ENCODE data around the gene HSPA6. TPM values are rescaled to one million over a fixed set of nuclear protein-coding genes. Genes with fewer than 3 reads are reported as not detected.
"Not testable (repeated sequence)": the region's sequence is repeated elsewhere in the genome, so short reads cannot be mapped to it uniquely, and the experiment has no call there.

HSPA6 gene
- total RNA-seq, 1 donor, result 0.54 TPM

DNA sequence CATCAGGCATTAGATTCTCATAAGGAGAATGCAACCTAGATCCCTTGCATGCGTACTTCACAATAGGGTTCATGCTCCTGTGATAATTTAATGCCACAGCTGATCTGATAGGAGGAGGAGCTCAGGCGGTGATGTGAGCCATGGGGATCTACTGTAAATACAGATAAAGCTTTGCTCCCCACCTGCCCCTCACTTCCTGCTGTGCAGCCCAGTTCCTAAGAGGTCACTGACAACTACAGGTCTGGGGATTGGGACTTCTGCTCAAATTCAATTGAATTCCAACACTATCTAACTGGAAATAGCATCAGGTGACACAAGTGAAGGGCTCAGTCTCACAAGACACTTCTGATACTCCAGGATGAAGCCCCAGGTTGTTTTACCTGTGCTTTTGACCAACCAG, 32.6 kb downstream of the HSPA6 start:
- not testable (repeated sequence) for DNase-seq (ENCODE audit: low read depth in 2 of 3, low spot score in 2 of 3)

DNA sequence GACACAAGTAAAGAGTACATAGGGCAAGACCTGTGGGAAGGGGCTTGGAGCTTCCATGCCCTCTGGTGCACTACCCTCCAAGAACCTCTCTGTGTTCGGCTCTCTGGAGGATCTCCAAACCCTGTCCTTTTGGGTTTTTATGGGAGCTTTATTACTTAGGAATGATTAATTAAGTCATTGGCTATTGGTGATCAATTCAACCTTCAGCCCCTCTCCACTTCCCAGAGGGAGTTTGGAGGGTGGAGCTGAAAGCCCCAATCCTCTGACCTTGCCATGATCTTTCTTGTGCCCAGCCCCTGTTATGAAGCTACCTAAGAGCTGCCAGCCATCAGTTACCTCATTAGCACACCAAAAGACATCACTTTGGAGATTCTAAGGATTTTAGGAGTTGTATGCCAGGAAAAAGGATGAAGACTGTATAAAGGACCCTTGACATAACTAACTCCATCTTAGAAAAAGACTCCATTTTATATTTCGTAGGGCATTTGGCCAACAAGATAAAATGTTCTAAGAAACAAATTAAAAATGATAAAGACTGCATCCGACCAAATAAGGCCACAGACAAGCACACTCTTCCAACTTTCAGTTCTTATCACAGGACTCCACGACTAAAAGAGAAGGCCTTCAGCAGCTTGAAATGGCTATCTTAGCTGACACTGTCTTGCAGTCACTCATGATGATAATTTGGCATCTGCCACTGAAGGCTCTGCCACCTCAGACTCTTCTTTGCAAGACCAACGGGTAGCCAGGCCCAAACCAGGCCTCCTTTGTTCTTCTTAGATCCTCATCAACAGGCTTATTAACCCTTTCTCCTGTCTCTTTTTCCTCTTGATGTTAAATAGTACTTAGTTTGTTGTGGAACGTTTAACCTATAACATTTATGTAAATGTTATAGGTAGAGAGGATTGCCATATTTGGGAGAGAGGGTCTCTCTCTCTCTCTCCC, 33.4 kb downstream of the HSPA6 start:
- not testable (repeated sequence) for DNase-seq (ENCODE audit: low read depth in 2 of 3, low spot score in 2 of 3)

DNA sequence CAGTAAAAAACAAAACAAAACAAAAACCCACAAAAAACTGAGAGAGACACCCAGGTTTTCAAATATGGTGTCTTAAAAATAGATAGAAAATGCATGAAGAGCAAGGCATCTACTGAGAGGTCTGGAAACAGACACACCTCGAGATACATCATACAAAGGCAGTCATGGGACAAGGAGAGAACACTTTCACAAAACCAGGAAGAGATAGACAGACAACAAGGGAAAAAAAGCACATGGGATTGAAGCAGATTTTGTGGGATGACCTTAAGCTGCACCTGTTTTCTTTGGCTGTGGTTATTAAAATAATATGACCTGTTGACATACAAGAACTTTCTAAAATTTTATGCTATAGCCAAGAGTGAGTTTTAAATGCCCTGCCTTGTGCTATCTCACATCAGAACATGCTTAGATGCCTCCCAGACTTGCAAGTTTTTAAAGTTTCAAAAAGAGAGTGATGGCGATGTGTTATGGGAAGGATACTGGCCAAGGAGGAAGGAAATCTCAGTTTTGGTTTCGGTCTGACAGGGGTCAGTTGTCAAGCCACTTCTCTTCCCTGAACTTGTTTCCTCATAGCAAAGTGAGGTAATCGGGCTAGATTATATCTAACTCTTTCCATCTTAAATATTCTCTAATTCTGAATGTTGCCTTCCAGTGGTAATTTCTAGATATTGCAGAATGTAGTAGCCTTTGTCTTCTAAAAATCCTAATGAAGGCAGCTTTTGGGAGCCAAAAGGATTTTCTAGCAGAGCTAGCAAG, 36.8 kb downstream of the HSPA6 start:
- peak in 2 of 3 donors; percentile 32 to 48 for DNase-seq (ENCODE audit: low read depth in 2 of 3, low spot score in 2 of 3)

DNA sequence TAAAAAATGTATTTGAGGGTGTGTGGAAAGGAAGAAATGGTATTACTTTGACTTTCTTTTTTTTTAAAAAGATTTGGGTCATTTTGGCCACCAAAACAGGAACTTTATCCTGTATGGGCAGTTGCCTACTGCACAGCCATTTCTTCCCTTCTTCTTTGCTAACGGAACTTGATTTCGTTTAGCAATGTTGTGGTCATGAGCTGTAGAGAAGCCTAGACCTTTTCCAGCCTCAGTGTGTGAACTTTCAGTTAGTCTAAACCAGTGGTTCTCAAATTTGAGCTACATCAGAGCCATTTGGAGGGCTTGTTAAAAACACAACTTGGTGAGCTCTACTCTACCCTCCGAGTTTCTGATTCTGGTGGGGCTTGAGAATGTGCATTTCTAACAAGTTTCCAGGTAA, 38.1 kb downstream of the HSPA6 start:
- DNase-seq (ENCODE audit: low read depth in 2 of 3, low spot score in 2 of 3), result not testable (repeated sequence)

DNA sequence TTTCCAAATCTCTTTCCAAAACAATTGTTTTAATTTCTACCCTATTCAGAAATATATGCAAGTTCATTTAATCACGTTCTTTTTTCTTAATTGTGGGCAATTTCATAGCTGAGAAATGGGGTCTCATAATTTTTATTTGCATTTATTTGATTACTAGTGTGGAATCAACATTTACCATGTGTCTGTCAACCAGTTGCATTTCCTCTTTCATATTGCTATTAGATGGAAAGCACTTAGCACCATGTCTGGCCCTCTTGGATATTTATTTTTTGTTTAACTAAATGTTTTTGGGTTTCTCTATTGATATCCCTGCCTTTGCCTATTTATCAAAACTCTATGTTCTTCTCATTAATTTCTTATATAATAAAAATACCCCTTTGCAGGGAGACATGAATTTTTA, 39.2 kb downstream of the HSPA6 start:
- DNase-seq (ENCODE audit: low read depth in 2 of 3, low spot score in 2 of 3), result not testable (repeated sequence)

DNA sequence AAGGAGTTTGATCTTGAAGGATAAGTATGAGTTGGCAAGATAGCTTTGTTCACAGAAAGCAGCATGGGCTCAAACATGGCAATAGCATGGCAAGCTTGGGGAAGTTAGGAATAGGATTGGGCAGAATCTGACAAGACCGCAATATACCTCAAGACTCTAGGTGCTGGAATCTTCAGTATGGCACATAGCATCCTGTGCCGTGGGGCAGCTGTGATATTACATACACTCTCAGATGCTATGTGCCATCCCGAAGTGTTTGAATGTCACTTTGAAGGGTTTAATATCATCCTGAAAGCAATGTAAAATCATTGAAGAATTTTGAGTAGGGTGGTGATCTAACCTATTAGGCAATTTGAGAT, 42.2 kb downstream of the HSPA6 start:
- DNase-seq (ENCODE audit: low read depth in 2 of 3, low spot score in 2 of 3), result not testable (repeated sequence)

DNA sequence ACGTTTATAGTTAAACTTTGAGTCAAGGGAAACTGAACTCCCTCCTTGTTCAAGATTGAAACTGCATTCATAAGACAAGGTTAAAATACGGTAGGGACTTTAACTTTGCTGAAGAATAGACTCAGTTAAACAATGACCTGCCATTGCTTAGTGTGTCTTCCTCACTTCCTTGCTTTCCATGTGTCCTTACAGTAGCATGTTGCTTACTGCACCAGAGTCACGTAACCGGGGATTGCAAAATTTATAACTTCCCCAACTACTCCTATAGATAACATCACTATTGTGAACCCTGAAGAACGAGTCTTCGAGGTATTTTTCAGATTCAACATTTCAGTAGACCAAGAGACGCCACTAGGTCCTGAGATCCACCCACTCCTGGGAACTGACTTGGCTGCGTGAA, 47.4 kb downstream of the HSPA6 start:
- not testable (repeated sequence) for DNase-seq (ENCODE audit: low read depth in 2 of 3, low spot score in 2 of 3)

Other genes with a start within 250 kb of the HSPA6 start
- gene MPZ, start 214.6 kb upstream of the HSPA6 start, total RNA-seq, result 3.5 TPM
- gene SDHC, start 210.2 kb upstream of the HSPA6 start, total RNA-seq, result 32.6 TPM
- 1.3 TPM for gene CFAP126, start 156.7 kb upstream of the HSPA6 start, total RNA-seq
- gene FCGR2A, start 19.1 kb upstream of the HSPA6 start, total RNA-seq, result 7.3 TPM
- 1.6 TPM for gene FCGR3A, start 25.3 kb downstream of the HSPA6 start, total RNA-seq
- gene FCGR3B, start 106.6 kb downstream of the HSPA6 start, total RNA-seq, result 0.27 TPM
- gene FCGR2B, start 138.6 kb downstream of the HSPA6 start, total RNA-seq, result 0.81 TPM
- 1.1 TPM for gene FCRLA, start 182.7 kb downstream of the HSPA6 start, total RNA-seq
- 0.54 TPM for gene FCRLB, start 197.0 kb downstream of the HSPA6 start, total RNA-seq
- 26.1 TPM for gene DUSP12, start 225.2 kb downstream of the HSPA6 start, total RNA-seq
- 17.0 TPM for gene ATF6, start 241.8 kb downstream of the HSPA6 start, total RNA-seq